ENCODE measurements around the gene FSIP1. TPM values are rescaled to one million over a fixed set of nuclear protein-coding genes. Genes with fewer than 3 reads are reported as not detected.
A peak's percentile ranks its signal among the peaks of the same experiment; 100 is the strongest.

FSIP1 gene
- polyA plus RNA-seq, 1 donor: 3.6 TPM

GRCh38 chr15:39582977-39583595 lies 199.6 kb downstream of the FSIP1 start:
- no peak for DNase-seq

DNA sequence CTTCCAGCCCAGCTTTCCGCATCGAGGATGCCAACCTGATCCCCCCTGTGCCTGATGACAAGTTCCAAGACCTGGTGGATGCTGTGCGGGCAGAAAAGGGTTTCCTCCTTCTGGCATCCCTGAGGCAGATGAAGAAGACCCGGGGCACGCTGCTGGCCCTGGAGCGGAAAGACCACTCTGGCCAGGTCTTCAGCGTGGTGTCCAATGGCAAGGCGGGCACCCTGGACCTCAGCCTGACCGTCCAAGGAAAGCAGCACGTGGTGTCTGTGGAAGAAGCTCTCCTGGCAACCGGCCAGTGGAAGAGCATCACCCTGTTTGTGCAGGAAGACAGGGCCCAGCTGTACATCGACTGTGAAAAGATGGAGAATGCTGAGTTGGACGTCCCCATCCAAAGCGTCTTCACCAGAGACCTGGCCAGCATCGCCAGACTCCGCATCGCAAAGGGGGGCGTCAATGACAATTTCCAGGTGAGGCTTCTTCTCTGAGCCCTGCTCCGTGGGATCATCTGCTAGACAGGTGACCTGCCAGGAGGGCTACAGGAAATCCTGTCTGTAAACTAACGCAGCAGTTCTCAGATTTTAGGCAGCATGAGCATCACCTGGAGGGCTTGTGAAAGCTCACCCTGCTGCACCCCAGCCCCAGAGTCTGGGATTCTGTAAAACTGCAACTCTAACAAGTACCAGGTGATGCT lies 200.2 kb downstream of the FSIP1 start:
- no peak for DNase-seq

- no peak for DNase-seq
Observed at GRCh38 chr15:39581793-39582285, 200.8 kb downstream of the FSIP1 start.

- no peak for DNase-seq
Observed at GRCh38 chr15:39581242-39581792, 201.3 kb downstream of the FSIP1 start.

GRCh38 chr15:39580485-39581241 lies 202.0 kb downstream of the FSIP1 start, which contains the start of gene THBS1:
Gene THBS1 (plus strand): TSS chr15:39581079. CDS start chr15:39581858, 779 bp downstream.
- DNase-seq: peak; percentile 89

DNA sequence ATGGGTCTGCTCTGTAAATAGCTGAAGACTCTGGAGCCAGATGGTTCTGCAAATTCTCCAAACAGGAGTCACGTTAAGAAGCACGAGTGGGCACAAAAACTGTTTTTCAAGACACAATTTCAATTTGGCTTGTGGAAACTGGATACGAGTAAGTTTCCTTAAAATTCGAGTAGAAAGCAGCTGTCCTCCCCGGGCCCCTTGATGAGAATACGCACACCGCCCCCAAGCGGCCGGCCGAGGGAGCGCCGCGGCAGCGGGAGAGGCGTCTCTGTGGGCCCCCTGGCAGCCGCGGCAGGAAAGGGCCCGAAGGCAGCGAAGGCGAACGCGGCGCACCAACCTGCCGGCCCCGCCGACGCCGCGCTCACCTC lies 202.5 kb downstream of the FSIP1 start:
- DNase-seq: peak; percentile 94

- peak; percentile 63 for DNase-seq
Observed at GRCh38 chr15:39579487-39580116, 203.0 kb downstream of the FSIP1 start.

DNA sequence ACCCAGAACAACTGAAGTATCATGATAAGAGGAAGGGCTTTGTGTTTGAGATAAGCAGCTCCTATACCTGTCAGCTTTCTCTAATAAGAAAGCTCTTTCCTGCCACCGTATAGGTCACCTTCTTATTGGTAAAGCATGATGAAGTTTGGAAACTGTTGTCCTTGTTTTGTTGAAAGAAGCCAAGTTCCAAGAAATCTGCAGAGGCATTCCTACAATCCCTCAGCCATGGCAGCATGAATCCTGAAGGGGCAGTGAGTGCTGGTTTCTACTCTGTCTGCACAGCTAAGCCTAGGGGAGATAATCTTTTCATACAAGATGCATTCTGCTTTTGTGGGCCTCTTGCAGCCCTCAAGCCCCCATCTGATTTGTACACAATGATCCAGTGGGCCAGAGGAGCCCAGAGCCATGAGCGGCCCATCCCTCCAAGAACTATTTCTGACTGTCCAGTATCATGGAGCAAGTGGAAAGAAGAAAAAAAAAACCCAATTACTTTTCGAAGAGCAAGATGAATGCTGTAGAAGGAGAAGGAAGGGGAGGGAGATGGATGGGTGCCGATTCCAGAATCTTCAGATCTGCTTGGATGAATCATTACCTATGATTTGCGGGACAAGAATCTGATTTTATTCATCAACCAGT lies 203.7 kb downstream of the FSIP1 start:
- no peak for DNase-seq

DNA sequence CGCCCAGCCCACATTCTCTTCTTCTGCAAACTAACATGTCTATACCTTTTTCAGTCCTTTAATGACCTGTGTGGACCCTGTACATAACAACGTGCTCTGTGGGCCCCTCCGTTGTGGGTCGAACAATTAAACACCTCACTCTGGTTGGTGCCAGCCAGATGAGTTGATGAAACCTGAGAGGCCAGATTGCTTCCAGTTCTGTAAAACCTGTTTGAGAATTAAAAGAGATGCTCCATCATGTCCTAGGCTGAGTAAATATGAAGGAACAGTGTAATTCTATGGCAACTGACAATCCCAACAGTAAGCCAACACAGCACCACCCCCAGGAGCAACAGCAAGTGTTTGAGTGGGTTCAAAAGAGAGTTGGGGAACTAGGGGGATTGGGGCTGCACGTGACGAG lies 207.5 kb downstream of the FSIP1 start:
- DNase-seq: no peak

GRCh38 chr15:39574427-39574826 lies 208.2 kb downstream of the FSIP1 start:
- DNase-seq: no peak

GRCh38 chr15:39573844-39574243 lies 208.8 kb downstream of the FSIP1 start:
- DNase-seq: no peak

DNA sequence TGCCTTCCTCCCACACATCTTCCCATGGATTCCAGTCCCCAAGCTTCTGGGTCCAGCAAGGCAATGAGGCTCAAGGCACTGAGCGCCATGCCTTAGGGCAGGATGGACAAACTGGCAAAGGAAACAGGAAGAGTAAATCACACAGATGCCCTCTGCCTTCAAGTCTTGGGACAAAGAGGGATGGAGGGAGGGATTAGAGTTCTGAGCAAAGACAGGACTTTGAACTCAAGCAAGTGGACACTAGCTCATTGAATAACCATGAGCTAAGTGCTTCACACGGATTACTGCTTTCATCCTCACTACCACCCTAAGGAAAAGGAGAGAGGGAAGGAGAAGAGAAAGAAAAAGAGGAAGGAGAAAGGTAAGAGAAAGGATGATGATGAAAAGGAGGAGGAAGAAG lies 209.4 kb downstream of the FSIP1 start:
- DNase-seq: no peak

DNA sequence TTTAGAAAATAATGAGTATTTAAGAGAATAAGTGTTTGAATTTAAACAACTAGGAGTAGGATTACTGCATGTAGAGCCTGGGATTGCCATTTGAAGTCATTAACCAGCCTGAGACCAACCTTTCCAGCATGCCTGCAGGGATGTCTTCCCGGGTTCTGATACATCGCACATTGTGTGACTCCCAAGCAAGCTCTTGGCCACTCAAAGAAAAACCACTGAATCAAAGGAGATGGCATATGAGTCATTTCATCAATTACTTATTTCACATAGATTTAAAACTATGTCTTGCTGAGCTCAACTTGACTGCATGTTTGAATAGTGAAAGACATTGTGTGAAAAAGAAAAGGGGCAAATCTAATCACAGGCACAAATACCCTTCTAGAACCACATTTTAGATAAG lies 216.8 kb downstream of the FSIP1 start:
- DNase-seq: no peak

DNA sequence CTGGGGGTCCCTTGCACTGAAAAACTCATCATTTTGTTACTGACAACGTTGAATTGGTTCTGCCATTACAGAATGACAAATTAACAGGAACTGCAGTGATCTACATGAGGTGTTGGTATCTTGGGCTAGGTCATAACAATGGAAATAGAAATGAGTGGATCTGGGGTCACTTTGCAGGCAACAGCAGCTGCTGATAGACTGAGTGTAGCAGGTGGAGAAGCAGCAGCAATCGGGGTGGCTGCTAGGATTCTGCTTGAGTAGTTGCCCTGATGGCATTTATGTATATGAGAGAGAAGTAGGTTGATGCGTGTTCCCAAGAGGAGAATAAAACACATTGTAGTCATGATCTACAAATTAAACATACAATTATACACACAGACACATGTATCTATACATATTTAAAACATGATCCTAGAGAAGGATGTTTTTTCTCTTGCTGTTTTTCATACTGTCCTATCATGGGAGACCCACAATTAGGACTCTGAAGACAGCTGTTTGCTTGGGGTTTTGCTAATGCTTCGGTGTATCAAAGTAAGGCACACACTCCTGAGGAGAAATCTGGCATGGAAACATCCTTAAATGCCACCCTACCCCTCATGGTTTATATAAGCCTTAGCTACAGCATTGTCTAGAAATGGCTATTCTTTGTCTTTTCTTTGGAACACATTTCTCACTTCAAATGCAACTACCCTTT lies 217.5 kb downstream of the FSIP1 start:
- no peak for DNase-seq

DNA sequence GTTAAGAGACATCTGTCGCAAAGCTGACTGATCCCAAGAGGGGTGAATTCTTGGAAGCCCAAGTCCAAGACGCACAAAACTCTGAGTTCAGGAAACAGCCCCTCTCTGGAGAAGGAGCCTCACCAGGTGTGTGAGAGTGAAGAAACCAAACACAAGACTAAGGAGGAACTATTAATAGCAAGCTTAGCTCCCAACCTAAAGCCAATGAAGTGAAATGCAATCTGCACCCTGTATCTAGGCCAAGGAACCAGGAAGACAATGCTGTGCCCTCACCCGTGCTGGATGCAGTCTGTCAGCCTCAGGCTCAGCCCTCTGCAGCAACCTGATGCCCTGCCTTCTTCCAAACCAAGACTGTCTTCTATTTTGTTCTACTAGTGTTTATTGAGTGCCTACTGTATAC lies 224.2 kb downstream of the FSIP1 start:
- DNase-seq: no peak

GRCh38 chr15:39556461-39556860 lies 226.2 kb downstream of the FSIP1 start:
- DNase-seq: no peak

- no peak for DNase-seq
Observed at GRCh38 chr15:39555885-39556284, 226.8 kb downstream of the FSIP1 start.

DNA sequence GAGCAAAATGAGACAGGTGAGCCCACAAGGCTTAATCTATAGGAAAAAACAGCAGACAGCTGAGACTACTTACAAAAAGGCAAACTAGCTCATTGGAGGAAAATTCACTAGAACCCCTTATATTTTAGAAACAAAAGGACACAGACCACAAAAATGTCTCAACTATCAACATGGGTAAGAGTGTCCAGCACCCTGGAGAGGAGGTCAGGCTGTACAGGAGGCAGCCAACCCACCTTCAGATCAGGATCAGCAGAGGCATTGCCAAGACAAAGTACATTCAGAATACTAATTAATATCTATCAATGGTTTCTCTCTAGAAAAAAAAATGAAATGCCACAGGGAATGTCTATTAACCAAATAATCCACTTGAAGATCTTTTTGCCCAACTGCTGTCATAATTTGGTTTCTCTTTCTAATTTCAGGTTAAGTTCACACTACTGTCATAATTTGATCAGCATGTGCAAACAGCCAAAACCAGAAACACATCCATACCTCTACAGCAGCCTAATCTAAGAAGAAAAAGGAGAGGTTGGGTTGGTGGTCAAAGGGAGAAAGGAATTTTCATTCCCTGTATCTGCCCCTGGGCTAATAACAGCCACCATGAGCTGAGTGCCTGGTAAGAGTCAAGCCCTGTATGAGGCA lies 227.8 kb downstream of the FSIP1 start:
- DNase-seq: no peak

GRCh38 chr15:39553947-39554693 lies 228.5 kb downstream of the FSIP1 start:
- no peak for DNase-seq

GRCh38 chr15:39552556-39552955 lies 230.1 kb downstream of the FSIP1 start:
- DNase-seq: no peak

Data from left kidney (tissue), 2 donors.